ENCODE results near the gene R3HDM2. TPM values are rescaled to one million over a fixed set of nuclear protein-coding genes. Genes with fewer than 3 reads are reported as not detected.

Gene R3HDM2
- total RNA-seq, 3 donors from 2014 or later = 21.9 to 25.2 (median 22.3) TPM

- Mint-ChIP-seq H3K9me3 (no peaks in the 10 kb centered on the region), H3K4me3 (no peak overlapping the region), H3K36me3 (ENCODE audit: insufficient read depth) (peaks cover 5% of the 10 kb centered on the region), H3K27me3 (ENCODE audit: low read depth) (peaks cover 35% of the 10 kb centered on the region), H3K4me1 (ENCODE audit: low read depth) (peaks cover 42% of the 10 kb centered on the region)
- ATAC-seq (no peak), DNase-seq (no peak)
Observed at GRCh38 chr12:57244312-57244696, 186.5 kb downstream of the R3HDM2 start.

- peaks cover 5% of the 10 kb centered on the region for H3K36me3 Mint-ChIP-seq (ENCODE audit: insufficient read depth)
- peaks cover 38% of the 10 kb centered on the region for H3K27me3 Mint-ChIP-seq (ENCODE audit: low read depth)
- peak overlapping the region; percentile 62 for H3K4me3 Mint-ChIP-seq
- H3K4me1 Mint-ChIP-seq (ENCODE audit: low read depth) = peaks cover 47% of the 10 kb centered on the region
- DNase-seq = peak; percentile 77
- ATAC-seq = peak; percentile 16 to 29
- H3K9me3 Mint-ChIP-seq = no peaks in the 10 kb centered on the region
Observed at GRCh38 chr12:57243521-57244311, 187.1 kb downstream of the R3HDM2 start.

GRCh38 chr12:57242691-57243454 is 188.0 kb downstream of the R3HDM2 start:
- peaks cover 49% of the 10 kb centered on the region for H3K4me1 Mint-ChIP-seq (ENCODE audit: low read depth)
- H3K9me3 Mint-ChIP-seq = no peaks in the 10 kb centered on the region
- no peak for ATAC-seq
- peaks cover 5% of the 10 kb centered on the region for H3K36me3 Mint-ChIP-seq (ENCODE audit: insufficient read depth)
- H3K4me3 Mint-ChIP-seq = peak overlapping the region; percentile 61
- DNase-seq = peak; percentile 71
- H3K27me3 Mint-ChIP-seq (ENCODE audit: low read depth) = peaks cover 40% of the 10 kb centered on the region

GRCh38 chr12:57242329-57242690 is 188.5 kb downstream of the R3HDM2 start:
- ATAC-seq (no peak), DNase-seq (no peak)
- Mint-ChIP-seq H3K9me3 (no peaks in the 10 kb centered on the region), H3K4me1 (ENCODE audit: low read depth) (peaks cover 52% of the 10 kb centered on the region), H3K4me3 (peak overlapping the region; percentile 50), H3K36me3 (ENCODE audit: insufficient read depth) (peaks cover 5% of the 10 kb centered on the region), H3K27me3 (ENCODE audit: low read depth) (peaks cover 44% of the 10 kb centered on the region)

GRCh38 chr12:57241402-57242310 is 189.2 kb downstream of the R3HDM2 start:
- Mint-ChIP-seq H3K9me3 (no peaks in the 10 kb centered on the region), H3K4me1 (ENCODE audit: low read depth) (peaks cover 59% of the 10 kb centered on the region), H3K27me3 (ENCODE audit: low read depth) (peaks cover 49% of the 10 kb centered on the region), H3K4me3 (peak overlapping the region; percentile 50), H3K36me3 (ENCODE audit: insufficient read depth) (peaks cover 3% of the 10 kb centered on the region)
- DNase-seq (no peak), ATAC-seq (no peak)

GRCh38 chr12:57240926-57241401 is 189.9 kb downstream of the R3HDM2 start:
- no peak for DNase-seq
- Mint-ChIP-seq H3K27me3 (ENCODE audit: low read depth) (peaks cover 49% of the 10 kb centered on the region), H3K9me3 (no peaks in the 10 kb centered on the region), H3K36me3 (ENCODE audit: insufficient read depth) (no peaks in the 10 kb centered on the region), H3K4me1 (ENCODE audit: low read depth) (peaks cover 64% of the 10 kb centered on the region), H3K4me3 (peak overlapping the region; percentile 90)
- no peak for ATAC-seq

GRCh38 chr12:57240066-57240921 is 190.5 kb downstream of the R3HDM2 start:
- Mint-ChIP-seq H3K4me1 (ENCODE audit: low read depth) (peaks cover 64% of the 10 kb centered on the region), H3K27me3 (ENCODE audit: low read depth) (peaks cover 51% of the 10 kb centered on the region), H3K9me3 (no peaks in the 10 kb centered on the region), H3K36me3 (ENCODE audit: insufficient read depth) (peaks cover 2% of the 10 kb centered on the region), H3K4me3 (peak overlapping the region; percentile 90)
- peak; percentile 32 to 36 for ATAC-seq
- peak; percentile 84 for DNase-seq

- Mint-ChIP-seq H3K36me3 (ENCODE audit: insufficient read depth) (peaks cover 4% of the 10 kb centered on the region), H3K4me3 (peak overlapping the region; percentile 90), H3K4me1 (ENCODE audit: low read depth) (peaks cover 64% of the 10 kb centered on the region), H3K9me3 (no peaks in the 10 kb centered on the region), H3K27me3 (ENCODE audit: low read depth) (peaks cover 50% of the 10 kb centered on the region)
- ATAC-seq = peak in 1 of 2 donors; percentile 2
- DNase-seq = no peak
Observed at GRCh38 chr12:57239587-57240065, 191.2 kb downstream of the R3HDM2 start.

- ATAC-seq (peak; percentile 55 to 60), DNase-seq (peak; percentile 86)
- peaks cover 48% of the 10 kb centered on the region for H3K27me3 Mint-ChIP-seq (ENCODE audit: low read depth)
- no peaks in the 10 kb centered on the region for H3K9me3 Mint-ChIP-seq
- peak overlapping the region; percentile 90 for H3K4me3 Mint-ChIP-seq
- peaks cover 68% of the 10 kb centered on the region for H3K4me1 Mint-ChIP-seq (ENCODE audit: low read depth)
- H3K36me3 Mint-ChIP-seq (ENCODE audit: insufficient read depth) = peaks cover 10% of the 10 kb centered on the region
Observed at GRCh38 chr12:57238854-57239554, 191.8 kb downstream of the R3HDM2 start.

- peaks cover 44% of the 10 kb centered on the region for H3K27me3 Mint-ChIP-seq (ENCODE audit: low read depth)
- no peak for DNase-seq
Observed at GRCh38 chr12:57237932-57238853, 192.7 kb downstream of the R3HDM2 start.

GRCh38 chr12:57237596-57237931 is 193.3 kb downstream of the R3HDM2 start:
- H3K36me3 Mint-ChIP-seq (ENCODE audit: insufficient read depth) = peaks cover 25% of the 10 kb centered on the region
- ATAC-seq = no peak
- H3K4me1 Mint-ChIP-seq (ENCODE audit: low read depth) = peaks cover 60% of the 10 kb centered on the region
- no peaks in the 10 kb centered on the region for H3K9me3 Mint-ChIP-seq
- peaks cover 39% of the 10 kb centered on the region for H3K27me3 Mint-ChIP-seq (ENCODE audit: low read depth)
- peak overlapping the region; percentile 31 for H3K4me3 Mint-ChIP-seq
- no peak for DNase-seq

More at GRCh38 chr12:57237932-57238853, 192.7 kb downstream of the R3HDM2 start:
- Mint-ChIP-seq H3K4me3 (peak overlapping the region; percentile 90), H3K9me3 (no peaks in the 10 kb centered on the region), H3K4me1 (ENCODE audit: low read depth) (peaks cover 64% of the 10 kb centered on the region), H3K36me3 (ENCODE audit: insufficient read depth) (peaks cover 18% of the 10 kb centered on the region)
- ATAC-seq = peak; percentile 11 to 13

Measured in activated T-cell treated with anti-CD3 and anti-CD28 coated beads, Interleukin-2, amount 50 U/mL, for 4 hours (primary cell).